ENCODE results near the gene ZNF764. TPM values are rescaled to one million over a fixed set of nuclear protein-coding genes. Genes with fewer than 3 reads are reported as not detected.
A peak's percentile ranks its signal among the peaks of the same experiment; 100 is the strongest.

The ZNF764 gene
- total and polyA plus RNA-seq, 4 experiments from 2014 or later: 4.2 to 29.3 (median 18.8) TPM

DNA sequence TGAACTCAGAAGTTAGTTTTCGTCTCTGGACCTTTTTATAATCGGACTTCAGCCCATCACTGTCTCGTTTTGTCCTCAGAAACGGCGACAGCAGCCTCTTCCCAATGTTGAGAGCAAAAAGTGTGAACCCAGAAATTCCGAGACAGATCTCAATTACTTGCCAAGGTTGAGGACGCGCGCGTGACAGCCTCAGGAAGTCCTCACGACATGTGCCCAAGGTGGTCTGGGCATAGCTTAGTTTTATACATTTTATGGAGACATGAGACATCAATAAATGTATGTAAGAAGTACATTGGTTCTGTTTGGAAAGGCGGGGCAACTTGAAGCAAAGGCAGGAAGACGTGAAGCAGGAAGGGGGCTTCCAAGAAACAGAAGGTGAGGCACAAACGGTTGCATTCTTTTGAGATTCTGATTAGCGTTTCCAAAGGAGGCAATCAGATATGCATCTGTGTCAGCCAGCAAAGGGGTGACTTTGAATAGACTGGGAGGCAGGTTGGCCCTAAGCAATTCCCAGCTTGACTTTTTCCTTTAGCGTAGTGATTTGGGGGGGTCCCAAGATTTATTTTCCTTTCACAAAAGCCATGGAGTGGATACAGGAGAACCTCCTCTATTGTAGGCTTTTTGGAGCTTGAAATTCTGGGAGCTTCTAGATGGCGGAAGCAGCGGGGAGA is 22.9 kb downstream of the ZNF764 start:
- POLR2A ChIA-PET (ENCODE audit: partially characterized antibody): interaction anchor here (0.6 to 11.1 kb wide), 40 partner anchors 8 to 469 kb away, joined by 3 to 457 read pairs (median 6); partner anchors contain the start of genes DCTPP1, FBRS, ITGAL and PRR14
- Mint-ChIP-seq H3K36me3 (peaks cover 0 to 11% of the 10 kb centered on the region in 2 donors), H3K27me3 (no peaks in the 10 kb centered on the region), H3K4me1 (peaks cover 11 to 45% (median 26%) of the 10 kb centered on the region in 4 donors), H3K27ac (peak overlapping the region; percentile 94 to 99 (median 97)), H3K9me3 (no peaks in the 10 kb centered on the region), H3K4me3 (peak overlapping the region; percentile 87 to 99 (median 93))
- Histone ChIP-seq H3K4me1 (ENCODE audit: insufficient read depth, low read length) (peaks cover 35% of the 10 kb centered on the region), H3K27ac (ENCODE audit: low read depth, low read length) (peak overlapping the region; percentile 91), H3K9me3 (ENCODE audit: control insufficient read depth in 1 of 2, low read length in 2 of 2) (no peaks in the 10 kb centered on the region), H3K4me3 (ENCODE audit: low read length in 2 of 2) (peak overlapping the region; percentile 86 to 92), H3K36me3 (ENCODE audit: insufficient read depth, low read length) (no peaks in the 10 kb centered on the region), H3K27me3 (ENCODE audit: insufficient read depth, low read length) (no peaks in the 10 kb centered on the region)
- intact Hi-C loops (cut with micrococcal nuclease): loop anchor here (1.0 to 2.0 kb wide), 6 partner anchors 8 to 105 kb away; partner anchors contain the start of genes DCTPP1 and ZNF764
- DNase-seq: peak in 1 of 5 donors; percentile 71
- CTCF ChIA-PET (ENCODE audit: partially characterized antibody): interaction anchor here (0.6 to 4.7 kb wide), 42 partner anchors 8 to 182 kb away, joined by 3 to 101 read pairs (median 5); partner anchors contain the start of genes DCTPP1, FBRS, ITGAL and PRR14

DNA sequence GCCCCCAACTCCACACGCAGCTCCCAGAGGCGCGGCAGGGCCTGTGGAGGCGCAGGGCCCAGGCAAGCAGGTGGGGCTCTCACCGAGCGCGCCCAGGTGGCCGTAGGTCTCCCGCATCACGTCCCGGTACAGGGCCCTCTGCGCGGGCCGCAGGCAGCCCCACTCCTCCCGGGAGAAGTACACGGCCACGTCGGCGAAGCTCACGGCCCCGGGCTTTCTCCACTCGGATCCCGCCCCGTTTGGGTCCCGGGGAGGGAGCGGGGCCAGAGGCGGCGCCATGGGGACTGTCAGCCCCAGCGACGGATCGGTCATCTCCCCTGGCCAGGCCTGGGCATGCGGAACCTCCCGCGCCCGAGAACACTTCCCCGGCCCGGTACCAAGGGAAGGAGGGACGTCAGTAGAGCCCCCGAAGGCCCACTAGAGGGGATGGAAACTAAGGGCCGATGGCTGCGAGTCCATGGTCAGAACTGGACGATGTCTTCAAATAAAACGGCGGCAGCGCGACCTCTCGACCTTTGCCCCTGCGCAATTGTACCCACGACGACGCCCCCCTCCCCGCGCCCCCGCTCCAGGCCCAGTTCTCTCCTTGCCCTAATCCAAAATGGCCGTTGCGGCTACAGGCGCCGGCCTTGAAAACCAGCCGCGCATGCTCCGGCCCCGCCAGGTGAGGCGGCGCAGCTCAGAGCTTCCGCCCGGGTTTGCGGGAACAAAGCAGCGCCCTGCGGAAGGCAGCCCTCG is 23.6 kb downstream of the ZNF764 start, which contains the start of gene ZNF747:
ZNF747 (minus strand) TSS at position 491 of the 738 bp plus-strand sequence; CDS start at position 312, 179 bp downstream.
- H3K27ac Mint-ChIP-seq: peak within 1 kb of the TSS; percentile 94 to 99 (median 97)
- H3K4me1 Mint-ChIP-seq: peaks cover 15 to 51% (median 31%) of the 10 kb centered on the region in 4 donors
- H3K4me1 ChIP-seq (ENCODE audit: insufficient read depth, low read length): peaks cover 42% of the 10 kb centered on the region
- POLR2A ChIA-PET (ENCODE audit: partially characterized antibody): interaction anchor here (0.5 to 11.1 kb wide), 37 partner anchors 11 to 1713 kb away, joined by 3 to 457 read pairs (median 6); partner anchors contain the start of genes DCTPP1, FBRS, ITGAL and PRR14
- no peaks in the 10 kb centered on the region for H3K9me3 Mint-ChIP-seq
- H3K9me3 ChIP-seq (ENCODE audit: control insufficient read depth in 1 of 2, low read length in 2 of 2): no peaks in the 10 kb centered on the region
- H3K27me3 Mint-ChIP-seq: no peaks in the 10 kb centered on the region
- no peaks in the 10 kb centered on the region for H3K36me3 ChIP-seq (ENCODE audit: insufficient read depth, low read length)
- no peaks in the 10 kb centered on the region for H3K27me3 ChIP-seq (ENCODE audit: insufficient read depth, low read length)
- CTCF ChIA-PET (ENCODE audit: partially characterized antibody): interaction anchor here (0.6 to 4.7 kb wide), 29 partner anchors 9 to 127 kb away, joined by 3 to 101 read pairs (median 7); partner anchors contain the start of genes DCTPP1, PRR14, SEPHS2 and ZNF688
- DNase-seq: peak; percentile 89 to 92 (median 90)
- peak within 1 kb of the TSS; percentile 91 for H3K27ac ChIP-seq (ENCODE audit: low read depth, low read length)
- H3K4me3 Mint-ChIP-seq: peak within 1 kb of the TSS; percentile 87 to 99 (median 93)
- intact Hi-C loops (cut with micrococcal nuclease): loop anchor here (1.0 to 2.0 kb wide), 6 partner anchors 7 to 104 kb away; partner anchors contain the start of genes DCTPP1 and ZNF764
- peak within 1 kb of the TSS; percentile 86 to 92 for H3K4me3 ChIP-seq (ENCODE audit: low read length in 2 of 2)
- H3K36me3 Mint-ChIP-seq: peaks cover 0 to 14% of the 10 kb centered on the region in 2 donors

DNA sequence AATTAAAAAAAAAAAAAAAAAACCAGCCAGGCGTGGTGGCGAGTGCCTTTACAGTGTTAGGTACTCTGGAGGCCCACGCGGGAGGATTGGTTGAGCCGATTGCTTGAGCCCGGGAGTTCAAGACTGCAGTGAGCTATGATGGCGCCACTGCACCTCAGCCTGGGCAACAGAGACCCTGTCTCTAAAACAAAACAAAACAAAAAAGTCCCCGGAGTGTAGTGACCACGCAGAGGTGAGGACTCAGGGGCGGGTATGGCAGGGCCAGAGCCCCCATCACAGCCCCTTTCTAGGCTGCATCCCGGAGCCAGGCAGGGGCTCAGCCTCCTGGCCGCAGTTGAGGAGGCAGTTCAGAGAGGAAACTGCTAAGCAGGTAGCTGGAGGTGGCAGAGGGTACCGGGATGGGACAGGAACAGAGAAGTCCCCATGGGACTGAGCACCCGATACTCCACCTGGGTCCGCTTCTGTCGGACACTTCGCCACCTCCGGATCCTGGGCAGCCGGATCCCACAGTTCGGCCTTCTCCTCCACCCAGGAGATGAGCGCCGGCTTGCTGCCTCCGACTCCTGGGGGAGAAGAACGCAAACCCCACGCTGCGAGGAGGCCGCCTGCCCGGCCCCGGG is 24.3 kb downstream of the ZNF764 start:
- Histone ChIP-seq H3K4me3 (ENCODE audit: low read length in 2 of 2) (peak overlapping the region in 1 of 2 donors; percentile 92), H3K27me3 (ENCODE audit: insufficient read depth, low read length) (no peaks in the 10 kb centered on the region), H3K36me3 (ENCODE audit: insufficient read depth, low read length) (no peaks in the 10 kb centered on the region), H3K9me3 (ENCODE audit: control insufficient read depth in 1 of 2, low read length in 2 of 2) (no peaks in the 10 kb centered on the region), H3K27ac (ENCODE audit: low read depth, low read length) (peak overlapping the region; percentile 91), H3K4me1 (ENCODE audit: insufficient read depth, low read length) (peaks cover 48% of the 10 kb centered on the region)
- Mint-ChIP-seq H3K27ac (peak overlapping the region; percentile 90 to 98 (median 94)), H3K9me3 (no peaks in the 10 kb centered on the region), H3K36me3 (peaks cover 0 to 14% of the 10 kb centered on the region in 2 donors), H3K27me3 (no peaks in the 10 kb centered on the region), H3K4me1 (peaks cover 18 to 52% (median 37%) of the 10 kb centered on the region in 4 donors), H3K4me3 (peak overlapping the region; percentile 81 to 99 (median 91))
- no peak for DNase-seq
- intact Hi-C loops (cut with micrococcal nuclease): loop anchor here (2.0 kb wide), 1 partner anchor 85 kb away; no protein-coding TSS in a partner anchor
- ChIA-PET POLR2A (ENCODE audit: partially characterized antibody) (interaction anchor here (0.6 to 11.1 kb wide), 23 partner anchors 10 to 1712 kb away, joined by 3 to 457 read pairs (median 17); partner anchors contain the start of genes DCTPP1, FBRS, ITGAL and PRR14), CTCF (ENCODE audit: partially characterized antibody) (interaction anchor here (0.7 to 4.7 kb wide), 16 partner anchors 11 to 224 kb away, joined by 3 to 101 read pairs (median 12); partner anchors contain the start of genes DCTPP1, ZNF688 and ZNF764)

DNA sequence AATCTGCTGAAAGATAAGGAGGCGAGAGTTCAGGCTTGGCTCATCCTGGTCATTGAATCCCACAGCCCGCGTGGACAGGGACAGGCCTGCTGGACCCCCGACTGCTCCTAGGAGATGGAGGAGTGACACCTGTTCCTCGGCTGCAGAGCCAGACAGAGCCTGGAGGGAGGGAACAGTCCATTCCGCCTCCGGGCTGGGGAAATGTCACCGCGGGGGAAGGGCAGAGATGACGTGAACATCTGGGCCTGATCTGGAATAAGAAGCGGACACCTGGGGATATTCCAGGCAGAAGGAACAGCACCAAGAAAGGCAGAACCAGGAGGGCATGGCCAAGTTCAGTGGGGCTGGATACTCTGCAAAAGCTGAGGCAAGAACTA is 25.0 kb downstream of the ZNF764 start:
- Histone ChIP-seq H3K9me3 (ENCODE audit: control insufficient read depth in 1 of 2, low read length in 2 of 2) (no peaks in the 10 kb centered on the region), H3K4me3 (ENCODE audit: low read length in 2 of 2) (no peak overlapping the region), H3K27me3 (ENCODE audit: insufficient read depth, low read length) (no peaks in the 10 kb centered on the region), H3K4me1 (ENCODE audit: insufficient read depth, low read length) (peaks cover 53% of the 10 kb centered on the region), H3K27ac (ENCODE audit: low read depth, low read length) (no peak overlapping the region), H3K36me3 (ENCODE audit: insufficient read depth, low read length) (no peaks in the 10 kb centered on the region)
- Mint-ChIP-seq H3K9me3 (no peaks in the 10 kb centered on the region), H3K27me3 (no peaks in the 10 kb centered on the region), H3K4me1 (peaks cover 20 to 58% (median 41%) of the 10 kb centered on the region in 4 donors), H3K36me3 (peaks cover 0 to 14% of the 10 kb centered on the region in 2 donors), H3K27ac (peak overlapping the region in 5 of 7 donors; percentile 15 to 92 (median 62)), H3K4me3 (peak overlapping the region; percentile 55 to 99 (median 76))
- DNase-seq: no peak
- intact Hi-C loops (cut with micrococcal nuclease): no loop called here
- ChIA-PET CTCF (ENCODE audit: partially characterized antibody) (interaction anchor here (1.0 to 4.2 kb wide), 4 partner anchors 25 to 84 kb away, joined by 5 to 101 read pairs (median 24); partner anchors contain the start of genes ZNF688 and ZNF764), POLR2A (ENCODE audit: partially characterized antibody) (interaction anchor here (1.4 to 11.1 kb wide), 10 partner anchors 9 to 117 kb away, joined by 6 to 457 read pairs (median 28); partner anchors contain the start of genes DCTPP1, ITGAL, PRR14 and ZNF688)

DNA sequence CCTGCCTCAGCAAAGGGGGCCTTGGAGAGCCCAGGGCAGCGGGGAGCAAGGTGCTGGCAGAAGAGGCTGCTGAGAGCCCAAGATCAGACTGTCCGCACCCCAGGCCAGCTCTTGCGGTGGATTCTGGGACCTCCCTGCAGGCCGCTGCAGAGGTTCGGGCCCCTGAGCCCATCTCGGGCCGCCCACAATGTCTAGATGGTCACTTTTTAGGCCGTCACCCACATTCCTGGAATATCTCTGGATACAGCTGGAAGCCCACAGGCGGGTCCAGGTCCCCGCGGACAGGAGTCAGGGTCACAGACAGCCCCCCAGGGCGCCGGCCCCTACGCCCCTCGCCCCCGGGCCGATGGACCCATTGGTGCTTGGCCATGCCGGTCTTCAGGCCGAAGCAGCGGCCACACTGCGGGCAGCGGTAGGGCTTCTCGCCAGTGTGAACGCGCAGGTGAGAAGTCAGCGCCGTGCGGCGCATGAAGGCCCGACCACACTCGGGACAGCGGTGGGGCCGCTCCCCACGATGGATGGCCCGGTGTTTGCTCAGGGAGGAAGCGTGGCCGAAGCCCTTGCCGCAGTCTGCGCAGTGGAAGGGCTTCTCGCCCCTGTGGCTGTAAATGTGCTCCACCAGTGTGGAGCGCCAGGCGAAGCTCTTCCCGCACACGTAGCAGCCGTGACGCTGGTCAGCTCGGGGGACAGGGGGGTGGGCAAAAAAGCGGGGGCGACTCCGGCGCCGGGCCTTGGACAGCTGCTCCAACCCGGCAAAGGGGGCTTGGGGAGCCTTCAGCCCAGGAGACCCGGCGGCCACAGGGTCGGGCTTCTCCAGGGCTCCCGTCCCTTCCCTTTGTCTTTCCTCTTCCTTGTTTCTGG is 25.7 kb downstream of the ZNF764 start:
- DNase-seq: no peak
- no peaks in the 10 kb centered on the region for H3K27me3 ChIP-seq (ENCODE audit: insufficient read depth, low read length)
- intact Hi-C loops (cut with micrococcal nuclease): no loop called here
- no peak overlapping the region for H3K4me3 ChIP-seq (ENCODE audit: low read length in 2 of 2)
- H3K4me1 ChIP-seq (ENCODE audit: insufficient read depth, low read length): peaks cover 59% of the 10 kb centered on the region
- CTCF ChIA-PET (ENCODE audit: partially characterized antibody): interaction anchor here (0.8 kb wide), 1 partner anchor 83 kb away, joined by 3 read pairs; no protein-coding TSS in a partner anchor
- peaks cover 0 to 15% of the 10 kb centered on the region in 2 donors for H3K36me3 Mint-ChIP-seq
- no peaks in the 10 kb centered on the region for H3K27me3 Mint-ChIP-seq
- POLR2A ChIA-PET (ENCODE audit: partially characterized antibody): interaction anchor here (3.3 to 11.1 kb wide), 4 partner anchors 23 to 118 kb away, joined by 16 to 457 read pairs (median 64); partner anchors contain the start of genes PRR14, ZNF688, ZNF764 and ZNF785
- peaks cover 26 to 64% (median 47%) of the 10 kb centered on the region in 4 donors for H3K4me1 Mint-ChIP-seq
- H3K9me3 Mint-ChIP-seq: no peaks in the 10 kb centered on the region
- no peaks in the 10 kb centered on the region for H3K36me3 ChIP-seq (ENCODE audit: insufficient read depth, low read length)
- no peak overlapping the region for H3K27ac ChIP-seq (ENCODE audit: low read depth, low read length)
- H3K4me3 Mint-ChIP-seq: peak overlapping the region in 5 of 8 donors; percentile 55 to 99 (median 76)
- H3K9me3 ChIP-seq (ENCODE audit: control insufficient read depth in 1 of 2, low read length in 2 of 2): no peaks in the 10 kb centered on the region
- H3K27ac Mint-ChIP-seq: peak overlapping the region in 2 of 7 donors; percentile 86 to 91
